ENCODE results near the gene VSTM4.

The VSTM4 gene

DNA sequence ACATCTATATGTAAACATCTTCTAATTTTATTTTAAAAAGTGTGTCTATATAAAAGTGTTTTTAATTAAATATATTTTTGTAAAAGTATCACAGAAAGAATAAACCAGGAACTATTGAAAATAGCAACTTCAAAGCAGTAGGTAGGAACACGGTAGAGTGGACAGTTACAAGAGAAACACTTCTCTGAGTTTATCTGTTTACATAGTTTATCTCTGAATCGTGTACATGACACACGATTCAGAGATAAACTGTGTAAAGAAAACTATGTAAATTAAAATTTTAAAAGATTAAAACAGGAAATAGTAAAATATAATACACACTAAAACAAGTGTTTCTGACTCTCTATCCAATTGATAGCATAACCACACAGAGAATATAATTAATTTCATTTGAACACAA lies 43.6 kb upstream of the VSTM4 start:
- Histone ChIP-seq H3K9me3 (ENCODE audit: insufficient read depth, low read length) (no peaks in the 10 kb centered on the region), H3K27me3 (ENCODE audit: low read depth, low read length) (no peaks in the 10 kb centered on the region), H3K4me1 (ENCODE audit: low read length) (no peaks in the 10 kb centered on the region), H3K9ac (ENCODE audit: low read length) (no peak overlapping the region), H3K4me2 (ENCODE audit: low read length) (no peak overlapping the region), H4K20me1 (ENCODE audit: insufficient read depth, low read length) (no peaks in the 10 kb centered on the region), H3K4me3 (ENCODE audit: low read length) (no peak overlapping the region), H3K27ac (ENCODE audit: low read length) (no peak overlapping the region), H3K36me3 (replicated peaks; ENCODE audit: low read depth, low read length) (no peaks in the 10 kb centered on the region), H2AFZ (ENCODE audit: low read depth, low read length) (no peak overlapping the region), H3K79me2 (ENCODE audit: low read length) (no peaks in the 10 kb centered on the region)
- TF ChIP-seq, protein P1, sequence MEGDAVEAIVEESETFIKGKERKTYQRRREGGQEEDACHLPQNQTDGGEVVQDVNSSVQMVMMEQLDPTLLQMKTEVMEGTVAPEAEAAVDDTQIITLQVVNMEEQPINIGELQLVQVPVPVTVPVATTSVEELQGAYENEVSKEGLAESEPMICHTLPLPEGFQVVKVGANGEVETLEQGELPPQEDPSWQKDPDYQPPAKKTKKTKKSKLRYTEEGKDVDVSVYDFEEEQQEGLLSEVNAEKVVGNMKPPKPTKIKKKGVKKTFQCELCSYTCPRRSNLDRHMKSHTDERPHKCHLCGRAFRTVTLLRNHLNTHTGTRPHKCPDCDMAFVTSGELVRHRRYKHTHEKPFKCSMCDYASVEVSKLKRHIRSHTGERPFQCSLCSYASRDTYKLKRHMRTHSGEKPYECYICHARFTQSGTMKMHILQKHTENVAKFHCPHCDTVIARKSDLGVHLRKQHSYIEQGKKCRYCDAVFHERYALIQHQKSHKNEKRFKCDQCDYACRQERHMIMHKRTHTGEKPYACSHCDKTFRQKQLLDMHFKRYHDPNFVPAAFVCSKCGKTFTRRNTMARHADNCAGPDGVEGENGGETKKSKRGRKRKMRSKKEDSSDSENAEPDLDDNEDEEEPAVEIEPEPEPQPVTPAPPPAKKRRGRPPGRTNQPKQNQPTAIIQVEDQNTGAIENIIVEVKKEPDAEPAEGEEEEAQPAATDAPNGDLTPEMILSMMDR (IDR thresholded peaks at IDR 0.05; ENCODE audit: low read depth, low read length), result no peak
- no peak for TF ChIP-seq EZH2phosphoT487 (IDR thresholded peaks at IDR 0.05; ENCODE audit: low read depth)

DNA sequence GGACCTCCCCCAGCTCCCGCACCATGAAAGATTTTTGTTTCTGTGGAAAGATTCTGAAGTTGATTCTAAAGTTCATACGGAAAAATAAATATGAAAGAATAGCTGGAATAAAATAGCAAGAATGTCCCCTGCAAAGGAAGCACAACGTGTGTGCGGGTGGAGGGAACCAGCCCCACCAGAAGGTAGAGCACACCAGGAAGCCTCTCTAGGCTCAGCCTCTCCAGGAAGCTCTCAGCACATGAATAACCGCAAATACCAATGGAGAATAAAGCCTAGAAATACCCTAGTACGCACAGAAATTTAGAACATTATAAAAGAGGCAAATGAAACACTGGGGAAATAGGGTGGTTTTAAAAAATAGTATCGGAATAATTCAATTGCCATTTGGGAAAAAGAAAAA lies 43.1 kb upstream of the VSTM4 start:
- no peak overlapping the region for H3K4me3 ChIP-seq (ENCODE audit: low read length)
- no peak overlapping the region for H3K4me2 ChIP-seq (ENCODE audit: low read length)
- TF ChIP-seq EZH2phosphoT487 (IDR thresholded peaks at IDR 0.05; ENCODE audit: low read depth), result no peak
- TF ChIP-seq, protein P1 (IDR thresholded peaks at IDR 0.05; ENCODE audit: low read depth, low read length), result no peak
- no peaks in the 10 kb centered on the region for H4K20me1 ChIP-seq (ENCODE audit: insufficient read depth, low read length)
- no peaks in the 10 kb centered on the region for H3K4me1 ChIP-seq (ENCODE audit: low read length)
- H3K79me2 ChIP-seq (ENCODE audit: low read length), result no peaks in the 10 kb centered on the region
- H2AFZ ChIP-seq (ENCODE audit: low read depth, low read length), result no peak overlapping the region
- H3K36me3 ChIP-seq (replicated peaks; ENCODE audit: low read depth, low read length), result no peaks in the 10 kb centered on the region
- H3K9me3 ChIP-seq (ENCODE audit: insufficient read depth, low read length), result no peaks in the 10 kb centered on the region
- H3K9ac ChIP-seq (ENCODE audit: low read length), result no peak overlapping the region
- H3K27ac ChIP-seq (ENCODE audit: low read length), result no peak overlapping the region
- H3K27me3 ChIP-seq (ENCODE audit: low read depth, low read length), result no peaks in the 10 kb centered on the region

DNA sequence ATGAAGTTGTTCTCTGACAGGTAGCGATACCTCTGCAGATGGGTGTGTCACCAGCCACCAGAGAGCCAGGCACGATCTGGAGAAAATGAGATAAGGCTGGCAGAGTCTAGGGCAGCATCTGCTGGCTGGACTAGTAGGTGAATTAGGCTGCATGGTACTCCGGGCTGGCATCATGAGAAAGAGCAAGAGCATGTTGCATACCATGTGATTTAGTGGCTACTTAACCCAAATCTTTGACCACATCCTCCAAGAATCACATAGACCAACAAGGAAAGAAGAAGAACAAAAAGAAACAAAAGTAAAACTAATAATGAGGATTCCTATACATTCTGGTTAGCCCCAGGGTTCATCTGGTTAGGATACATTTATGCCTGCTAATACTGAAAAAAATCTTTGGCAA lies 41.9 kb upstream of the VSTM4 start:
- H3K4me2 ChIP-seq (ENCODE audit: low read length), result no peak overlapping the region
- H2AFZ ChIP-seq (ENCODE audit: low read depth, low read length), result no peak overlapping the region
- H3K9ac ChIP-seq (ENCODE audit: low read length), result no peak overlapping the region
- no peaks in the 10 kb centered on the region for H3K36me3 ChIP-seq (replicated peaks; ENCODE audit: low read depth, low read length)
- no peaks in the 10 kb centered on the region for H3K27me3 ChIP-seq (ENCODE audit: low read depth, low read length)
- no peaks in the 10 kb centered on the region for H3K4me1 ChIP-seq (ENCODE audit: low read length)
- H3K27ac ChIP-seq (ENCODE audit: low read length), result no peak overlapping the region
- TF ChIP-seq EZH2phosphoT487 (IDR thresholded peaks at IDR 0.05; ENCODE audit: low read depth), result no peak
- TF ChIP-seq, protein P1 (IDR thresholded peaks at IDR 0.05; ENCODE audit: low read depth, low read length), result no peak
- H3K79me2 ChIP-seq (ENCODE audit: low read length), result no peaks in the 10 kb centered on the region
- H3K9me3 ChIP-seq (ENCODE audit: insufficient read depth, low read length), result no peaks in the 10 kb centered on the region
- H4K20me1 ChIP-seq (ENCODE audit: insufficient read depth, low read length), result no peaks in the 10 kb centered on the region
- H3K4me3 ChIP-seq (ENCODE audit: low read length), result no peak overlapping the region

DNA sequence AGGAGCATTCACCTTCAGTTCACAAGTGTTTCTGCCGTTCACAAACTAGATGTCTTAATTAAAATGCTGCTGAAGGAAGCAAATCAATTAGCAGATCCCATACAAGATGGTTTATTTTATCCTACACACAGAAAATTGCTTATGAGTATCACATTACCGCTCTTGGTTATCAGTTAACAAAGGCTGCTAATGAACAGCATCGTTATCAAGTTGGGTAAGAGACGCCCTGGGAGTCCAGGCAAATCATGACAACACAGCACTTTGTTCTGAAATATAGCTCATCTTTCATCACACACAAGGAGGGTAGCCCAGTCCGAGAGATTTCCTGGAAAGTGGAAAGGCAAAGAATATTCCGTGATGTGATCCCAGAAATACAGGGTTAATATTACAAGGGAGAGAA lies 39.3 kb upstream of the VSTM4 start:
- Histone ChIP-seq H3K27me3 (ENCODE audit: low read depth, low read length) (no peaks in the 10 kb centered on the region), H3K79me2 (ENCODE audit: low read length) (no peaks in the 10 kb centered on the region), H3K9ac (ENCODE audit: low read length) (no peak overlapping the region), H3K4me1 (ENCODE audit: low read length) (no peaks in the 10 kb centered on the region), H3K4me2 (ENCODE audit: low read length) (no peak overlapping the region), H3K9me3 (ENCODE audit: insufficient read depth, low read length) (no peaks in the 10 kb centered on the region), H3K27ac (ENCODE audit: low read length) (no peak overlapping the region), H2AFZ (ENCODE audit: low read depth, low read length) (no peak overlapping the region), H3K4me3 (ENCODE audit: low read length) (no peak overlapping the region), H3K36me3 (replicated peaks; ENCODE audit: low read depth, low read length) (no peaks in the 10 kb centered on the region), H4K20me1 (ENCODE audit: insufficient read depth, low read length) (no peaks in the 10 kb centered on the region)
- no peak for TF ChIP-seq EZH2phosphoT487 (IDR thresholded peaks at IDR 0.05; ENCODE audit: low read depth)
- TF ChIP-seq, protein P1 (IDR thresholded peaks at IDR 0.05; ENCODE audit: low read depth, low read length), result no peak

Measured in OCI-LY3 (cell line).